Measurements from ENCODE around the gene CLEC2A. TPM values are rescaled to one million over a fixed set of nuclear protein-coding genes. Genes with fewer than 3 reads are reported as not detected.
A peak's percentile ranks its signal among the peaks of the same experiment; 100 is the strongest.
"Not testable (repeated sequence)": the region's sequence is repeated elsewhere in the genome, so short reads cannot be mapped to it uniquely, and the experiment has no call there.

CLEC2A gene
- total RNA-seq (not detected), polyA plus RNA-seq (ENCODE audit: insufficient read length in 6 of 6) (not detected)
- long read RNA-seq, donor 1 = 0 reads
- long read RNA-seq, donor 2 = 0 reads
- long read RNA-seq, donor 3, partial matches to known transcripts = 0 of 1 reads
- long read RNA-seq, donor 3, other reads (novel, unspliced or antisense) = 0 of 1 reads
- long read RNA-seq, donor 4 = 0 reads
- long read RNA-seq, donor 5 = 0 reads
- long read RNA-seq, donor 6 = 0 reads
- long read RNA-seq, donor 7 = 0 reads
- long read RNA-seq, donor 8 = 0 reads
- long read RNA-seq, donor 9 = 0 reads
- long read RNA-seq, donor 10 = 0 reads
- long read RNA-seq, donor 11 = 0 reads
- long read RNA-seq, donor 12 = 0 reads

GRCh38 chr12:9932270-9932669 is at the start of gene CLEC2A:
Gene CLEC2A, minus strand, starts transcription at chr12:9932370. Its CDS starts 41 bp downstream, at chr12:9932329.
- Histone ChIP-seq H3K4me3 (no peak within 1 kb of the TSS), H3K4me1 (no peaks in the 10 kb centered on the region), H3K36me3 (no peaks in the 10 kb centered on the region), H3K9me3 (no peaks in the 10 kb centered on the region), H3K27me3 (no peaks in the 10 kb centered on the region), H3K27ac (no peak within 1 kb of the TSS)
- ATAC-seq = no peak
- no peak for TF ChIP-seq CTCF (IDR thresholded peaks at IDR 0.05)
- DNase-seq = no peak
- intact Hi-C loops (cut with DNase I) = no loop called here

GRCh38 chr12:9980126-9980525 is 48.0 kb upstream of the CLEC2A start:
- Histone ChIP-seq H3K27me3 (no peaks in the 10 kb centered on the region), H3K9me3 (peaks cover 0 to 5% of the 10 kb centered on the region in 2 donors), H3K4me1 (peaks cover 0 to 9% of the 10 kb centered on the region in 2 donors), H3K27ac (no peak overlapping the region), H3K4me3 (no peak overlapping the region), H3K36me3 (no peaks in the 10 kb centered on the region)
- intact Hi-C loops (cut with DNase I) = no loop called here
- TF ChIP-seq CTCF (IDR thresholded peaks at IDR 0.05) = no peak
- DNase-seq (no peak), ATAC-seq (no peak)

GRCh38 chr12:9977916-9978315 is 45.7 kb upstream of the CLEC2A start:
- TF ChIP-seq CTCF (IDR thresholded peaks at IDR 0.05) = no peak
- DNase-seq (no peak), ATAC-seq (no peak)
- Histone ChIP-seq H3K27ac (no peak overlapping the region), H3K9me3 (peaks cover 0 to 5% of the 10 kb centered on the region in 2 donors), H3K4me1 (peaks cover 0 to 17% of the 10 kb centered on the region in 2 donors), H3K27me3 (no peaks in the 10 kb centered on the region), H3K36me3 (no peaks in the 10 kb centered on the region), H3K4me3 (no peak overlapping the region)
- intact Hi-C loops (cut with DNase I) = no loop called here

- H3K27me3 ChIP-seq; H3K36me3 ChIP-seq; ATAC-seq; DNase-seq; H3K4me3 ChIP-seq; intact Hi-C loops (cut with DNase I); H3K9me3 ChIP-seq: not testable (repeated sequence)
- Histone ChIP-seq H3K4me1 (peaks cover 0 to 29% of the 10 kb centered on the region in 2 donors), H3K27ac (peak overlapping the region in 1 of 2 donors; percentile 26)
These were observed 44.5 kb upstream of the CLEC2A start for GRCh38 chr12:9976626-9977025.

GRCh38 chr12:9975614-9976013 is 43.4 kb upstream of the CLEC2A start:
- TF ChIP-seq CTCF (IDR thresholded peaks at IDR 0.05) = no peak
- ATAC-seq = no peak
- H3K36me3 ChIP-seq = no peaks in the 10 kb centered on the region
- H3K27ac ChIP-seq = no peak overlapping the region
- H3K4me1 ChIP-seq = peaks cover 0 to 36% of the 10 kb centered on the region in 2 donors
- peaks cover 0 to 5% of the 10 kb centered on the region in 2 donors for H3K9me3 ChIP-seq
- DNase-seq = no peak
- intact Hi-C loops (cut with DNase I) = no loop called here
- H3K27me3 ChIP-seq = no peaks in the 10 kb centered on the region
- no peak overlapping the region for H3K4me3 ChIP-seq

- H3K27ac ChIP-seq; DNase-seq; H3K4me3 ChIP-seq; H3K9me3 ChIP-seq; ATAC-seq; H3K27me3 ChIP-seq; H3K36me3 ChIP-seq; intact Hi-C loops (cut with DNase I): not testable (repeated sequence)
- H3K4me1 ChIP-seq = peaks cover 0 to 36% of the 10 kb centered on the region in 2 donors
These were observed 42.6 kb upstream of the CLEC2A start for GRCh38 chr12:9974731-9975130.

All from left lung (tissue), 14 donors.